H9 (cell line): ENCODE results near the gene MAD2L1. TPM values are rescaled to one million over a fixed set of nuclear protein-coding genes. Genes with fewer than 3 reads are reported as not detected.

Experiments
- DNase-seq: peaks from one replicate; pipeline ENCODE4 v3.0.0-alpha.2; 2017
- H2AFZ ChIP-seq: one replicate; pipeline ENCODE4 v1.6.1; 2013; ENCODE audit warnings: mild to moderate bottlenecking, low read length, control low read depth, moderate library complexity
- H2AK5ac ChIP-seq: 2 replicates; pipeline ENCODE4 v1.6.1; 2013; ENCODE audit warnings: low read length, control low read depth, mixed read lengths; ENCODE audit not compliant: insufficient read length
- H2BK120ac ChIP-seq: one replicate; pipeline ENCODE4 v1.6.1; 2013; ENCODE audit warnings: low read depth, mild to moderate bottlenecking, low read length, control low read depth, inconsistent platforms; ENCODE audit not compliant: poor library complexity, severe bottlenecking
- H2BK12ac ChIP-seq: 2 replicates; pipeline ENCODE4 v1.6.1; 2013; ENCODE audit warnings: low read length, control low read depth, mixed read lengths, low read depth; ENCODE audit not compliant: insufficient read length
- H2BK15ac ChIP-seq: 2 replicates; pipeline ENCODE4 v1.6.1; 2013; ENCODE audit warnings: low read depth, low read length, control low read depth
- H2BK20ac ChIP-seq: one replicate; pipeline ENCODE4 v1.6.1; 2013; ENCODE audit warnings: low read depth, mild to moderate bottlenecking, low read length, control low read depth, inconsistent platforms; ENCODE audit not compliant: poor library complexity, severe bottlenecking
- H2BK5ac ChIP-seq: 2 replicates; pipeline ENCODE4 v1.6.1; 2013; ENCODE audit warnings: low read length, control low read depth, mixed read lengths; ENCODE audit not compliant: insufficient read length
- H3K14ac ChIP-seq: 2 replicates; pipeline ENCODE4 v1.6.1; 2013; ENCODE audit warnings: low read length, control low read depth; ENCODE audit not compliant: insufficient read depth
- H3K18ac ChIP-seq: 2 replicates; pipeline ENCODE4 v1.6.1; 2013; ENCODE audit warnings: low read depth, mild to moderate bottlenecking, mixed read lengths, low read length, control low read depth; ENCODE audit not compliant: insufficient read length
- H3K23ac ChIP-seq: 2 replicates; pipeline ENCODE4 v1.6.1; 2013; ENCODE audit warnings: low read length, control low read depth, mixed read lengths, low read depth; ENCODE audit not compliant: insufficient read length
- H3K23me2 ChIP-seq: 2 replicates; pipeline ENCODE4 v1.6.1; 2013; ENCODE audit warnings: low read depth, mild to moderate bottlenecking, mixed read lengths, low read length, control low read depth; ENCODE audit not compliant: insufficient read length, poor library complexity, severe bottlenecking
- H3K27ac ChIP-seq: 2 replicates; pipeline ENCODE4 v1.5.1; 2013; ENCODE audit warnings: low read length, control low read depth, mixed read lengths, low read depth; ENCODE audit not compliant: insufficient read length
- H3K27me3 ChIP-seq: 2 replicates; pipeline ENCODE4 v1.6.1; 2013; ENCODE audit warnings: low read length, control low read depth, inconsistent platforms; ENCODE audit not compliant: insufficient read depth
- H3K4ac ChIP-seq: 2 replicates; pipeline ENCODE4 v1.6.1; 2013; ENCODE audit warnings: low read depth, mild to moderate bottlenecking, control low read depth, inconsistent platforms, low read length, moderate library complexity
- H3K4me1 ChIP-seq: 2 replicates; pipeline ENCODE4 v1.6.1; 2013; ENCODE audit warnings: low read length, control low read depth, inconsistent platforms; ENCODE audit not compliant: insufficient read depth
- H3K4me2 ChIP-seq: 2 replicates; pipeline ENCODE4 v1.6.1; 2013; ENCODE audit warnings: low read length, control low read depth, mixed read lengths; ENCODE audit not compliant: insufficient read length, insufficient read depth
- H3K56ac ChIP-seq: 2 replicates; pipeline ENCODE4 v1.6.1; 2013; ENCODE audit warnings: low read depth, mild to moderate bottlenecking, mixed read lengths, low read length, control low read depth; ENCODE audit not compliant: insufficient read length
- H3K79me1 ChIP-seq: 2 replicates; pipeline ENCODE4 v1.6.1; 2013; ENCODE audit warnings: low read depth, mild to moderate bottlenecking, moderate library complexity, low read length, control low read depth, inconsistent platforms; ENCODE audit not compliant: insufficient read depth, poor library complexity, severe bottlenecking
- H3K79me2 ChIP-seq: 2 replicates; pipeline ENCODE4 v1.6.1; 2013; ENCODE audit warnings: low read length, control low read depth, inconsistent platforms; ENCODE audit not compliant: insufficient read depth
- H3K9ac ChIP-seq: 2 replicates; pipeline ENCODE4 v1.6.1; 2013; ENCODE audit warnings: low read length, control low read depth, mixed read lengths; ENCODE audit not compliant: insufficient read length; ENCODE audit errors: extremely low read depth
- H3K9me3 ChIP-seq: one replicate; pipeline ENCODE4 v1.6.1; 2013; ENCODE audit warnings: low read depth, low read length, inconsistent platforms; ENCODE audit not compliant: control insufficient read depth
- H3T11ph ChIP-seq: one replicate; pipeline ENCODE4 v1.6.1; 2013; ENCODE audit warnings: mild to moderate bottlenecking, low read length, control low read depth, inconsistent platforms
- H4K20me1 ChIP-seq: one replicate; pipeline ENCODE4 v1.6.1; 2013; ENCODE audit not compliant: control insufficient read depth, insufficient read length, insufficient read depth
- H4K5ac ChIP-seq: 2 replicates; pipeline ENCODE4 v1.6.1; 2013; ENCODE audit warnings: low read depth, mild to moderate bottlenecking, mixed read lengths, low read length, control low read depth; ENCODE audit not compliant: insufficient read length
- H4K8ac ChIP-seq: replicated peaks from 2 replicates; pipeline ENCODE4 v1.6.1; 2013; ENCODE audit warnings: low read length, control low read depth, mixed read lengths, low read depth; ENCODE audit not compliant: insufficient read length
- H4K91ac ChIP-seq: 2 replicates; pipeline ENCODE4 v1.6.1; 2013; ENCODE audit warnings: low read depth, mild to moderate bottlenecking, moderate library complexity, mixed read lengths, low read length, control low read depth; ENCODE audit not compliant: insufficient read length
- H3K27ac Mint-ChIP-seq, 3 experiments: 2 replicates in 2 of 3; 3 replicates in 1 of 3; pipeline ENCODE4 v1.8.0; 2020 to 2021; ENCODE audit warnings: mixed read lengths in 3 of 3, mild to moderate bottlenecking in 1 of 3, moderate library complexity in 1 of 3
- H3K27me3 Mint-ChIP-seq: 2 replicates; pipeline ENCODE4 v1.8.0; 2021; ENCODE audit warnings: low read depth, mild to moderate bottlenecking, moderate library complexity, mixed read lengths
- H3K36me3 Mint-ChIP-seq, 3 experiments: 2 replicates in 2 of 3; 3 replicates in 1 of 3; pipeline ENCODE4 v1.8.0; 2020 to 2021; ENCODE audit warnings: low read depth in 3 of 3, mixed read lengths in 3 of 3; ENCODE audit not compliant: insufficient read depth in 1 of 3
- H3K4me1 Mint-ChIP-seq, 2 experiments: 2 replicates each; pipeline ENCODE4 v1.8.0; 2020; ENCODE audit warnings: mixed read lengths in 2 of 2
- H3K4me3 Mint-ChIP-seq, 2 experiments: 2 replicates in 1 of 2; 3 replicates in 1 of 2; pipeline ENCODE4 v1.8.0; 2020 to 2021; ENCODE audit warnings: mild to moderate bottlenecking in 2 of 2, mixed read lengths in 2 of 2, moderate library complexity in 1 of 2
- H3K9me3 Mint-ChIP-seq, 2 experiments: 2 replicates in 1 of 2; 3 replicates in 1 of 2; pipeline ENCODE4 v1.8.0; 2020; ENCODE audit warnings: mild to moderate bottlenecking in 2 of 2, mixed read lengths in 2 of 2, moderate library complexity in 1 of 2
- WGBS: extraction: QIAGEN DNeasy Blood & Tissue Kit; methylation state at CpG from one replicate; pipeline ENCODE4 v1.1.7; 2013; ENCODE audit warnings: missing lambda C conversion rate, low lambda C conversion rate, mixed read lengths; ENCODE audit not compliant: insufficient read length; ENCODE audit errors: extremely low coverage; 5-methylcytosine and 5-hydroxymethylcytosine counted together
- total RNA-seq: library from RNA; stranded (reverse); gene quantifications from 2 replicates; pipeline ENCODE4 v1.2.1, GENCODE V29; 2021
- TF ChIP-seq, protein P1 (sequence below): fragments of 200-600 bp; sonication (generic); conservative IDR thresholded peaks from 3 replicates; pipeline ENCODE4 v1.8.0; 2021; ENCODE audit warnings: antibody characterized with exemption, mild to moderate bottlenecking

MAD2L1 gene
- total RNA-seq, 1 experiment from 2014 or later: 87.2 TPM

- H4K8ac ChIP-seq: no peak overlapping the region
- no peak overlapping the region for H2BK5ac ChIP-seq
- no peaks in the 10 kb centered on the region for H3K79me1 ChIP-seq
- TF ChIP-seq, protein P1, sequence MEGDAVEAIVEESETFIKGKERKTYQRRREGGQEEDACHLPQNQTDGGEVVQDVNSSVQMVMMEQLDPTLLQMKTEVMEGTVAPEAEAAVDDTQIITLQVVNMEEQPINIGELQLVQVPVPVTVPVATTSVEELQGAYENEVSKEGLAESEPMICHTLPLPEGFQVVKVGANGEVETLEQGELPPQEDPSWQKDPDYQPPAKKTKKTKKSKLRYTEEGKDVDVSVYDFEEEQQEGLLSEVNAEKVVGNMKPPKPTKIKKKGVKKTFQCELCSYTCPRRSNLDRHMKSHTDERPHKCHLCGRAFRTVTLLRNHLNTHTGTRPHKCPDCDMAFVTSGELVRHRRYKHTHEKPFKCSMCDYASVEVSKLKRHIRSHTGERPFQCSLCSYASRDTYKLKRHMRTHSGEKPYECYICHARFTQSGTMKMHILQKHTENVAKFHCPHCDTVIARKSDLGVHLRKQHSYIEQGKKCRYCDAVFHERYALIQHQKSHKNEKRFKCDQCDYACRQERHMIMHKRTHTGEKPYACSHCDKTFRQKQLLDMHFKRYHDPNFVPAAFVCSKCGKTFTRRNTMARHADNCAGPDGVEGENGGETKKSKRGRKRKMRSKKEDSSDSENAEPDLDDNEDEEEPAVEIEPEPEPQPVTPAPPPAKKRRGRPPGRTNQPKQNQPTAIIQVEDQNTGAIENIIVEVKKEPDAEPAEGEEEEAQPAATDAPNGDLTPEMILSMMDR: no peak
- H3K27ac ChIP-seq: no peak overlapping the region
- no peak overlapping the region for H2AFZ ChIP-seq
- H2BK20ac ChIP-seq: no peak overlapping the region
- no peak overlapping the region for H3K4me2 ChIP-seq
- Mint-ChIP-seq H3K27me3 (no peaks in the 10 kb centered on the region; the same call in 1 of the 2 replicates), H3K4me1 (peaks cover 5% of the 10 kb centered on the region in 2 experiments), H3K27ac (no peak overlapping the region), H3K9me3 (no peaks in the 10 kb centered on the region), H3K36me3 (peaks cover 0 to 8% (median 5%) of the 10 kb centered on the region in 3 experiments; a peak in 3 of 7 replicates), H3K4me3 (no peak overlapping the region)
- no peak overlapping the region for H3K9ac ChIP-seq
- no peak overlapping the region for H2AK5ac ChIP-seq
- no peak overlapping the region for H3K14ac ChIP-seq
- H3K9me3 ChIP-seq: no peaks in the 10 kb centered on the region
- no peaks in the 10 kb centered on the region for H3K27me3 ChIP-seq
- no peak overlapping the region for H3K18ac ChIP-seq
- WGBS: no CpG with 5 or more reads among the region's 1 CpG
- H3T11ph ChIP-seq: no peak overlapping the region
- H2BK15ac ChIP-seq: no peak overlapping the region
- H3K4me1 ChIP-seq: no peaks in the 10 kb centered on the region
- H3K23me2 ChIP-seq: no peaks in the 10 kb centered on the region
- no peak overlapping the region for H3K56ac ChIP-seq
- DNase-seq: no peak
- H4K91ac ChIP-seq: no peak overlapping the region
- H3K79me2 ChIP-seq: no peaks in the 10 kb centered on the region
- no peak overlapping the region for H2BK120ac ChIP-seq
- H3K23ac ChIP-seq: no peak overlapping the region
- no peak overlapping the region for H2BK12ac ChIP-seq
- no peaks in the 10 kb centered on the region for H4K20me1 ChIP-seq
- H4K5ac ChIP-seq: no peak overlapping the region
- H3K4ac ChIP-seq: no peak overlapping the region
Observed at GRCh38 chr4:120051253-120051652, 15.4 kb downstream of the MAD2L1 start.
